ENCODE measurements around the gene SELENOO.
"Not testable (repeated sequence)": the region's sequence is repeated elsewhere in the genome, so short reads cannot be mapped to it uniquely, and the experiment has no call there.

SELENOO gene

GRCh38 chr22:50200461-50201190 is at the start of gene SELENOO:
Gene SELENOO (plus strand): TSS chr22:50201011. CDS start chr22:50201037, 26 bp downstream.
- peak; percentile 89 for DNase-seq (ENCODE audit: low read depth)

- DNase-seq (ENCODE audit: low read depth), result no peak
These were observed 49.0 kb upstream of the SELENOO start for GRCh38 chr22:50151571-50152537.

GRCh38 chr22:50153056-50153755 is 47.6 kb upstream of the SELENOO start:
- no peak for DNase-seq (ENCODE audit: low read depth)

- no peak for DNase-seq (ENCODE audit: low read depth)
These were observed 47.1 kb upstream of the SELENOO start for GRCh38 chr22:50153756-50154140.

- no peak for DNase-seq (ENCODE audit: low read depth)
These were observed 43.0 kb upstream of the SELENOO start for GRCh38 chr22:50157709-50158375.

- DNase-seq (ENCODE audit: low read depth), result no peak
These were observed 39.9 kb upstream of the SELENOO start for GRCh38 chr22:50160947-50161346.

- no peak for DNase-seq (ENCODE audit: low read depth)
These were observed 39.1 kb upstream of the SELENOO start for GRCh38 chr22:50161508-50162390.

GRCh38 chr22:50162391-50162956 is 38.3 kb upstream of the SELENOO start:
- DNase-seq (ENCODE audit: low read depth), result no peak

GRCh38 chr22:50165436-50166123 is 35.2 kb upstream of the SELENOO start:
- no peak for DNase-seq (ENCODE audit: low read depth)

GRCh38 chr22:50167689-50168489 is 32.9 kb upstream of the SELENOO start:
- no peak for DNase-seq (ENCODE audit: low read depth)

- not testable (repeated sequence) for DNase-seq (ENCODE audit: low read depth)
These were observed 32.2 kb upstream of the SELENOO start for GRCh38 chr22:50168490-50169180.

GRCh38 chr22:50169181-50169759 is 31.5 kb upstream of the SELENOO start:
- no peak for DNase-seq (ENCODE audit: low read depth)

GRCh38 chr22:50169774-50170341 is 31.0 kb upstream of the SELENOO start:
- DNase-seq (ENCODE audit: low read depth), result peak; percentile 55

- DNase-seq (ENCODE audit: low read depth), result no peak
These were observed 30.1 kb upstream of the SELENOO start, which contains the start of gene PANX2 for GRCh38 chr22:50170453-50171318. Gene PANX2 (plus strand): TSS chr22:50170731. CDS start chr22:50170731, 0 bp downstream.

GRCh38 chr22:50171319-50171964 is 29.4 kb upstream of the SELENOO start:
- DNase-seq (ENCODE audit: low read depth), result no peak

- no peak for DNase-seq (ENCODE audit: low read depth)
These were observed 28.8 kb upstream of the SELENOO start for GRCh38 chr22:50171965-50172421.
